Stimulated activated effector memory CD8-positive, alpha-beta T cell treated with anti-CD3 and anti-CD28 coated beads, Interleukin-12 subunit alpha, Interleukin-12 subunit beta, amount 100 ng/mL, for 72 hours (primary cell): Measurements from ENCODE around the gene ATXN1.
A peak's percentile ranks its signal among the peaks of the same experiment; 100 is the strongest.
"Not testable (repeated sequence)": the region's sequence is repeated elsewhere in the genome, so short reads cannot be mapped to it uniquely, and the experiment has no call there.

Experiments used
- ATAC-seq: fragments of 150-1000 bp; cut with Tn5 transposase; 2 replicates; pipeline ENCODE4 v1.10.0; 2021
- DNase-seq, 2 donors: peaks; one replicate each; pipeline ENCODE4 v3.0.0; 2021 to 2022; ENCODE audit warnings: low spot score in 2 of 2
- H3K27ac Mint-ChIP-seq: one replicate; pipeline ENCODE4 v1.8.0; 2022; ENCODE audit warnings: mild to moderate bottlenecking, mixed read lengths
- H3K36me3 Mint-ChIP-seq: one replicate; pipeline ENCODE4 v1.8.0; 2022; ENCODE audit warnings: mild to moderate bottlenecking, mixed read lengths
- H3K4me1 Mint-ChIP-seq: one replicate; pipeline ENCODE4 v1.8.0; 2022; ENCODE audit warnings: mixed read lengths
- H3K4me3 Mint-ChIP-seq: one replicate; pipeline ENCODE4 v1.8.0; 2022; ENCODE audit warnings: mild to moderate bottlenecking, mixed read lengths
- H3K9me3 Mint-ChIP-seq: one replicate; pipeline ENCODE4 v1.8.0; 2022; ENCODE audit warnings: mixed read lengths

The ATXN1 gene

DNA sequence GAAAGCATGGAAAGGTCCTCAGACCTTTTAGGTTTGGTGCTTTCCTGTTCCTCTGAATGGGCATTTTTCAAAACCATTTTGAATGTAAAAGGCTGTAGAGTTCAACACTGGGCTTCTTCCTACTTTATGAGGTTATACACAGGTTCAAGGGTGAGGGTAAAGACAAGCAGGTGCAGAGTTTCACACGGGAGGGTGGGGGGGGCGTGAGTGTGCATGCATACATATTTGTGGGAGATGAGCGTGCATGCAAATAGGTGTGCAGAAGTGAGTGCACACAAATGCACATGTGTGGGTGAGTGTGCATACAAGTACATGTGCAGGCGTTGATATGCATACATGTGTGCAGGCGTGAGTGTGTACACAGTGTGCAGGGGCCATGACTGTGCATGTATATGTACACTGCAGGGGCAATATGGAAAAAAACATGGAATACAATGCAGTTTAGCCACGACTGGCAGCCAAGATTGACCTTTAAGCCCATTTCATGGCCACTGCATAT is 339.7 kb downstream of the ATXN1 start:
- no peak for ATAC-seq

DNA sequence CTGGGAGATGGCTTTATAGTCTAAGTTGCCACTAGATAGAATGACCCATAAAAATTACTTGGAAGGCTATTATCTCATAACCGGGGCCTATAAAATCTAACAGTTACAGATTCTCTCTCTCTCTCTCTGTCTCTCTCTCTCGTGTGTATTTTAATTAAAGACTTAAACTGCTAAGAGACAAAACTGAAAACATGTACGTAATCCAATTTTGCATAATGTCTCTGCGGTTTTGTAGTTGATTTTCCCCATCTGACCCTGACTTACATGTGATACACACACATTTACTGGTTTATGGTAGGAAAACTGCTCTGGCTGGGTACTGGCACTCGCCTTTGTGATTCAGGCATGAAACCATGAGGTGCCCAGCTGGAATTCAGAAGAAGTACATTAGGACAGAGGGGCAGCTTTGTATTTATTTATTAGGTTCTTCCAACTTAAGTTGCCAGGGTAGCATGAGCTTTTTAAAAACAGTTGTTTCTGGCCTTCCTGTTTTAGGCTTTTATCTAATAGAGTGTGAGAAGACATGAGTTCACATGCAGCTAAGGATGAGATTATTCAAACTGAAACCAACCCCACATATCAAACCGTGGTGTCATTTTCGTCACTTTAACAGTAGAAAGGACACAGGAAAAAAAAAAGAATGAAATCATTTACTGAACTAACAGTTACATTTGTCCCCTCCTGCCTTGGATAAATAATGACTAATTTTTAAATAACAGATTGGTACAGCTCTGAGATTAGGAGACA is 340.4 kb downstream of the ATXN1 start:
- Mint-ChIP-seq H3K9me3 (no peaks in the 10 kb centered on the region), H3K27ac (peak overlapping the region; percentile 94), H3K4me1 (peaks cover 69% of the 10 kb centered on the region), H3K36me3 (peaks cover 32% of the 10 kb centered on the region), H3K4me3 (peak overlapping the region; percentile 69)
- ATAC-seq: peak; percentile 93
- DNase-seq: peak in 1 of 2 donors; percentile 83

More for the DNA sequence above, 339.7 kb downstream of the ATXN1 start:
- H3K4me1 Mint-ChIP-seq: peaks cover 75% of the 10 kb centered on the region
- DNase-seq: no peak
- H3K36me3 Mint-ChIP-seq: peaks cover 36% of the 10 kb centered on the region
- no peaks in the 10 kb centered on the region for H3K9me3 Mint-ChIP-seq
- H3K27ac Mint-ChIP-seq: peak overlapping the region; percentile 94
- H3K4me3 Mint-ChIP-seq: peak overlapping the region; percentile 69

DNA sequence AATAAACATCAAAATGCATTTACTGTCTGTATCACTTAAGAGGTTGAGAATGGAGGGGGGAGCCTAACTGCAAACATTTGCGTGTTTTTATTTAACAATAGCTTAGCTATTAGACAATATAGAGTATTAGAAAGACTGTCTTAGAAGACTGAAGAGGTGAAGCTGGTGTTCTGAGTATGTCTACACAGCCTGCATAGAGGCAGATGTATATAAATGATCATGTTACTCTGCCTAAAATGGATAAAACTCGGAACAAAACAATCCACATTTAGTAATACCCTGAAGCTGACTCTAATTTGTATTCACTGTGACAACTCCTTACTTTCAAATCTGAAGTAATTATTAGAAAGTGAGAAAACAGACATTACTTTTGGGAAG is 340.9 kb downstream of the ATXN1 start:
- ATAC-seq (peak; percentile 18), DNase-seq (no peak)
- Mint-ChIP-seq H3K4me1 (peaks cover 66% of the 10 kb centered on the region), H3K36me3 (peaks cover 29% of the 10 kb centered on the region), H3K27ac (peak overlapping the region; percentile 94), H3K9me3 (no peaks in the 10 kb centered on the region), H3K4me3 (peak overlapping the region; percentile 69)

DNA sequence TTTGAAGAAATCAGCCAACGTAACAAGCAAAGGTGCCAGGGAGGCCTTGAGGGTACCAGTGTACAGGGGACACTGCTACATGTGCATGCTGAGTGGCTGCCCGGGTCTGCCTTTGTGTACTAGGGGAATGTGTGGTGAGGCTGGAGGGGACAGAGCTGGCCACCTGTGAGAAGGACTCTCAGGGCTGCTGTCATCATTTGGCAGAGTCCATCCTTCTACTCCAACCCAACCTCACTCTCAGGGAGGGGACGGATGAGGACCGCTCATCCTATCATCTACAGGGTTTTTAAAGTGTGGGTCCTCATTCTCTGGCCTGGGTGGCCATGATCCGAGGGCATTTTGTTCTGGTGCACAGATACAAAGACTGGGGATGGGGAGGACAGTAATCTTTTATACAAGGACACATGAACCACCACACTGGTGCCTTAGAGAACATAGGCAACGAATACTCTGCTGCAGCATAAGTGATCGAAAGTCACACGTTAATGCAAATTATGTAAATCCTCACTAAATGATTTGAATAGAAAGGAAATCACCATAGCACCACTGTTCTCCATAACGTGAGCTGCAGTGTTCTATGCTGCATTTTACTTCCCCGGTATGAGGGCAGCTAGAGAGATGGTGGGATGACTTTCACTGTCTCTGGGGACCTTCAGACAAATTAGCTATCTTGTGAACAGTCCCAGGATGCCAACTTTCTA is 341.5 kb downstream of the ATXN1 start:
- ATAC-seq: no peak
- H3K9me3 Mint-ChIP-seq: no peaks in the 10 kb centered on the region
- H3K36me3 Mint-ChIP-seq: peaks cover 29% of the 10 kb centered on the region
- peak overlapping the region; percentile 94 for H3K27ac Mint-ChIP-seq
- DNase-seq: no peak
- peak overlapping the region; percentile 69 for H3K4me3 Mint-ChIP-seq
- H3K4me1 Mint-ChIP-seq: peaks cover 65% of the 10 kb centered on the region

DNA sequence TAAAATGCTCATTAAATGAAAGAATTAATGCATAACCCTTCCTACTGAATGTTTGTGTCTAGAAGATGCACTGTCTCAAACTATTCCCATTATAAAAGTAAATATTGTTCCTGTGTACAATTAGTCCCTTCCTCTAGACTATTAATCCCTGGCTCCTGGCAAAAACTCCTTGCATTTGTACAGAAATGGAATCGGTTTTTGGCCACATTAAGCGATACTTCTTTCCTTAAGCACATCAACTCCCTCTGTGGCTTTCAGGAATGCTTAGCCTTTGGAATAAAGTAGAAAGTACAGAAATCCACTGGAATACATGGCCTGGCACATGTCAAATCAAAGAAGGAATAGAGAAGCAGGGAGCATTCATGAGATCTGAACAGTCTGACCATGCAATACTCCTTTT is 343.1 kb downstream of the ATXN1 start:
- Mint-ChIP-seq H3K36me3 (peaks cover 29% of the 10 kb centered on the region), H3K27ac (no peak overlapping the region), H3K9me3 (no peaks in the 10 kb centered on the region), H3K4me3 (no peak overlapping the region), H3K4me1 (peaks cover 65% of the 10 kb centered on the region)
- DNase-seq (no peak), ATAC-seq (no peak)

DNA sequence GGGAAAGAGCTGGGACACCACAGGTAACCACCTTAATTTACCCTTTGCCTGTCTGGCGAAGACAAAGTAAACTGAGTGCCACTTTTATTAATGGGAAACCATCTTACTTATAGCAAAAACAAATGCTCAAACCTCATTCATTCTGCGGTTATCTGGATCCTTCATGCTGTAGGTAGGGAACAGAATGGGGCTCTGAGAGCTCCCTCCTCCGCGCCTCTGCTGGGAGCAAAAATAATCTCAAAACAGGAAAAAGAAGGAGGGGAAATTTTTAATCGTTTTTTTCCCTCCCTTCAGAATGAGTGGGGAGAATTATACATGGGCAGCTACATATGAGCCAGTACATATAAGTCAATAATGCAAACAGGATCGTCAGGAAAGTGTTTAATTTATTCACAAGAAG is 345.6 kb downstream of the ATXN1 start:
- H3K4me1 Mint-ChIP-seq: peaks cover 60% of the 10 kb centered on the region
- H3K27ac Mint-ChIP-seq: no peak overlapping the region
- DNase-seq (no peak), ATAC-seq (no peak)
- no peak overlapping the region for H3K4me3 Mint-ChIP-seq
- H3K9me3 Mint-ChIP-seq: no peaks in the 10 kb centered on the region
- H3K36me3 Mint-ChIP-seq: peaks cover 11% of the 10 kb centered on the region

DNA sequence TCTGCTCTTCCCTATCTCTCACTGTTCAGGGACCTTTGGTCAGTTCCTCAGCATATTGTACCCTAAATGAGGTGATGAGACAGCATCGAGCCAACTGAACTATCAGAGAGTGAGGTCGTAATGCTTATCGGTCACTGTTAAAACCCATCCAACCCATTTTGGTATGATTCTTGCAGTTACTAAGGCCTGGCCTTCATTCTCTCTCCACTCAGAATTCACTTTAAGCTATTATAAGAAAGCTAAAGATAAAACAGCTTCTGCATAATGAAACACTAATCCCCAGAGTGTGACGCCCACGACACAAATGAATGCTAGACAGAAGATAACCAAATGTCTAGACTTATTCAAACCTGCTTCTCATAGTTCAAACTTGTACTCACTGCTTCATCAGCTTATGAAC is 347.1 kb downstream of the ATXN1 start:
- peak; percentile 80 for ATAC-seq
- DNase-seq: no peak
- H3K4me3 Mint-ChIP-seq: peak overlapping the region; percentile 51

DNA sequence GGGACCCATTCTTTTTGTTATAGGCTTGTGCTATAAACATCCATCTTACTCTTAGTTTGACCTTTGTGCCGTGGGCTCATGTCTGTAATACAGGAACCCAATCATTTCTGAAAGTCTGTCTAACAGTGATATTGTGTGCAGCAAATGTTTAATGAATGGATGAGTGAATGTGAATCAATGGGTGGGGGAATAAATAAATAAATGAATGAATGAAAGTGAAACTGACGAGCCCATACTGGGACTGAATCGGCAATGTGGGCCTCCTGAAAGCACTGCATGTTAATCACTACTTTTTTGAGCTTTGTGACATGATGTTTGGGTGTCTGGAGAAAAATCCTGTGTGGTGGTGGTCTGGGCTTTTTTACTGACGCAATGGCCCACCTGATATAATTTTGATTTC is 347.9 kb downstream of the ATXN1 start:
- DNase-seq (no peak), ATAC-seq (peak; percentile 84)
- Mint-ChIP-seq H3K36me3 (peaks cover 14% of the 10 kb centered on the region), H3K4me1 (peaks cover 52% of the 10 kb centered on the region), H3K27ac (peak overlapping the region; percentile 63), H3K4me3 (peak overlapping the region; percentile 51), H3K9me3 (no peaks in the 10 kb centered on the region)

More for the DNA sequence above, 347.1 kb downstream of the ATXN1 start:
- no peaks in the 10 kb centered on the region for H3K9me3 Mint-ChIP-seq
- peaks cover 6% of the 10 kb centered on the region for H3K36me3 Mint-ChIP-seq
- H3K4me1 Mint-ChIP-seq: peaks cover 57% of the 10 kb centered on the region
- peak overlapping the region; percentile 63 for H3K27ac Mint-ChIP-seq

DNA sequence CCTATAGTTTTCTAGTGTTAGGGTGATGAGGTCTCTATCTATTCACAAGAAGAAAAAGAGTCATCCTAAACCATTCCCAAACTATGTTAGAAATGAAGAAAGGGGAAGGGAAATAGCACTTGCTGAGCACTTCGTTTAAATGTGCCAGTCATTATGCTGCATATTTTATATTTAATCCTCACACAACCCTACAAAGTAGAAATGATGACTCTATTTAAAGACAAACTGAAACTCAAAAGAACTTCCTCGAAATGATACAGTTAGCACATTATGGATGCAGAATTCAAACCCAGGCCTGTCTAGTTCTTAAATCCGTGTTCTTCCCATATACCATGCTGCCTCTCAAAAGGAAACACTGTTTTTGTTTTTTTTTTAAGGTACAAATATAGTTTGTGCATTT is 348.3 kb downstream of the ATXN1 start:
- Mint-ChIP-seq H3K9me3 (no peaks in the 10 kb centered on the region), H3K27ac (peak overlapping the region; percentile 63), H3K4me3 (peak overlapping the region; percentile 51), H3K4me1 (peaks cover 55% of the 10 kb centered on the region), H3K36me3 (peaks cover 18% of the 10 kb centered on the region)
- ATAC-seq (peak; percentile 41), DNase-seq (no peak)

DNA sequence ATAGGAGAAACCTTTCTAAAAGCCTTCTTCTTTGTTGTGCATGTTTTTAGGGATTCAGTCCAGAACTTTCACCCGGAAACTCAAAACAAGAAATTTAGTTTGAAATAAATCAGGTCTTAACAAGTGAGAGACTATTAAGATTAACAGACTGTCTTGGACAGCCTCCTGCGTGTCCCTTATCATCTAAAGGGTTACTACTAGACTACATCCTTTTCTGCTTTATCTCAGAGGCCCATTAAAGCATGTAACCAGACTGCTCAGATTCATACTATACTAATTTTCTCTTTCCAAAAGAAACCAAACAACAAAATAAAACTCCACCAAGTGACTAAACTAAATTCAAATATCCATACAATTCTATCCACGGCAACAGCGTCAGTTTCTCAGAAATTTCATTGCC is 349.1 kb downstream of the ATXN1 start:
- no peak for ATAC-seq
- Mint-ChIP-seq H3K9me3 (no peaks in the 10 kb centered on the region), H3K36me3 (peaks cover 23% of the 10 kb centered on the region), H3K27ac (peak overlapping the region; percentile 63), H3K4me3 (peak overlapping the region; percentile 51), H3K4me1 (peaks cover 59% of the 10 kb centered on the region)
- no peak for DNase-seq

DNA sequence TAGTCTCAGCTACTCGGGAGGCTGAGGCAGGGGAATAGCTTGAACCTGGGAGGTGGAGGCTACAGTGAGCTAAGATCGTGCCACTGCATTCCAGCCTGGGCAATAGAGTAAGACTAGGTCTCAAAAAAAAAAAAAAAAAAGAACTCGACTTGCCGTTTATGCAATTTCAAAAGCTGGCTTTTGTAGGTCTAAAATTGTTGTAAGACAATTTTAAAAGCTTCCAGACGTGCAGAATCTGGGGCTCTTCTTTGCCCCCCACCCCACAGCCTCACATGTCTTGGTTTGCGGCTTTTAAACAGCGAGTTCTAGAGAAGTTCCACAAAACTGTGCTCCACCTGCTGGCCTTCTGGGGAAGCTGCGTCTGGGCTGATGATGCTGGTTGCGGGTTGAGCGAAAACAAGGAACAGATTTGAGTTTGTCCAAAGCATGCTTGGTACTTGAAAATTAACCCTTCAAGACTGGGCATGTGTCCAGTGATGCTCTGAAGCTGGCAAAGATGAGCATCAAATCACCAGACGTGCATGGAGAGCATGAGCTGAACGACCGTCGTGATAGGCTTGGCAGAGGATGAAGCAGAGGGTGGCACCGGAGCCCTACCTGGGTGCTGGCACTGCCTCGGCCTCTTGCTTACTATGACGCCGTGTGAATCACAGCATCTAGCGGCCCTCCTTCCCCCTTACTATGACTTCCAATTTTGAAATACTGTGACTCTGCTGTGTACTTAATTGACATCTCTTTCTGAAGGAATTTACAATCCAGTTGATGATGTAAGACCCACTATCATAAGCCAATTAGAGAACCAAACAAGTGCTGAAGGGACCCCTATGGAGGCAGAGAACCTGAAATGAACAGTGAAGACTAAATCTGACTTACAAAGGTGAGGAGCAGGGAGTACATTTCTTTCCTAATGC is 351.5 kb downstream of the ATXN1 start:
- H3K36me3 Mint-ChIP-seq: peaks cover 27% of the 10 kb centered on the region
- ATAC-seq (peak; percentile 42), DNase-seq (peak; percentile 27 to 75)
- peaks cover 67% of the 10 kb centered on the region for H3K4me1 Mint-ChIP-seq
- peak overlapping the region; percentile 30 for H3K4me3 Mint-ChIP-seq
- H3K9me3 Mint-ChIP-seq: no peaks in the 10 kb centered on the region
- peak overlapping the region; percentile 12 for H3K27ac Mint-ChIP-seq

DNA sequence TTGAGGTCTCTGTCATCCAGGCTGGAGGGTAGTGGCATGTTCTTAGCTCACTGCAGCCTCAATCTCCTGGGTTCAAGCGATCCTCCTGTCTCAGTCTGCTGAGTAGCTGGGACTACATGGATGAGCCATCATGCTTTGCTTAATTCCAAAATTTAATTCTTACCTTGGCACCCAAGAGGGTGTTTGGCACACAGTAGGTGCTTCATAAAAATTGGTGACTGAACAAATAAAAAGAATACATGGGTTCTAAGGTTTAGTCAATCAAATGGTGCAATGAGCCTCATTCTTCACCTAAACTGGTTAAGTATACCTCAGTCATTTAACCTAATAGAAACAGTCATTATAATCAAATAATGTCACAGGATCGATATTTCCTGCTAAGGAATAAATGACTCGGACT is 352.5 kb downstream of the ATXN1 start:
- H3K36me3 Mint-ChIP-seq: peaks cover 34% of the 10 kb centered on the region
- H3K9me3 Mint-ChIP-seq: no peaks in the 10 kb centered on the region
- DNase-seq (no peak), ATAC-seq (no peak)
- H3K4me1 Mint-ChIP-seq: peaks cover 67% of the 10 kb centered on the region
- H3K4me3 Mint-ChIP-seq: no peak overlapping the region
- H3K27ac Mint-ChIP-seq: no peak overlapping the region

DNA sequence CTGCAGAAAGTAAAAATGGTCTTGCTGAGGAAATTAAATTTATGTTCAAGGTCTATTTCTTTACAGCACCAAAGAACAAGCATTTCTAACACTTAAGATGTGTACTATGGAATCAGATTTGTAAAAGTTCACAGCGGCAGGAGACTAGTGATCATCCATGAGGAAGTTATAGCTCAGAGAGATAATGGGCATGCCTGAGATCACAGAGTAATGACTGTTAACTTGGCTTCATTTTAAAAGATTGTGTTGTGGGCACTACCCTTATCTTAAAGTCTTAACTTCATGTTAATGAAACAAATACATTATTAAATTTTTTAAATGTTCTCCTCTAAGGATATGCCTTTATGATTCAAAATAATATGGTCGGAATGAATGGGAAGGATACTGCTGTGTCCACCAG is 354.3 kb downstream of the ATXN1 start:
- H3K27ac Mint-ChIP-seq: no peak overlapping the region
- DNase-seq (no peak), ATAC-seq (no peak)
- H3K36me3 Mint-ChIP-seq: peaks cover 40% of the 10 kb centered on the region
- no peaks in the 10 kb centered on the region for H3K9me3 Mint-ChIP-seq
- no peak overlapping the region for H3K4me3 Mint-ChIP-seq
- H3K4me1 Mint-ChIP-seq: peaks cover 61% of the 10 kb centered on the region

DNA sequence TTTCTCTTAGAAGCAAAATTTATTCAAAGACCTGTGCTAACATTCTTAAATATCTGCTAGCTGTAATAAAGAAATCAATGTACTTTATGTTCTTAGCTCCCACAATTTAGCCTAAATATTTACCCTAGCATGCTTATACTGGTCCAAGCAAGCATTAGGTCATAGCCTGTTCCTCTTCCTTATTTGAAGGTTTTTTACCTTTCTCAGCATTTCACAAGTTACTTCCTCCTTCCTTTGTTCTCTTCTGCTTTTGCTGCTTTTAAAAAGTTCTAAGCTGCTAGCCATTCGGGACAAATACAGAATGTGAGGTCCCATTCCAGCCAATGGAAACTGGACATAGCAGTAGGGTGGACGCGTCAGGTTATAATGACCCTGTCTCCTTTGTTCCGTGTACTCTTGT is 354.7 kb downstream of the ATXN1 start:
- not testable (repeated sequence) for H3K27ac Mint-ChIP-seq, DNase-seq, H3K9me3 Mint-ChIP-seq, ATAC-seq, H3K4me3 Mint-ChIP-seq
- peaks cover 44% of the 10 kb centered on the region for H3K36me3 Mint-ChIP-seq
- H3K4me1 Mint-ChIP-seq: peaks cover 61% of the 10 kb centered on the region

DNA sequence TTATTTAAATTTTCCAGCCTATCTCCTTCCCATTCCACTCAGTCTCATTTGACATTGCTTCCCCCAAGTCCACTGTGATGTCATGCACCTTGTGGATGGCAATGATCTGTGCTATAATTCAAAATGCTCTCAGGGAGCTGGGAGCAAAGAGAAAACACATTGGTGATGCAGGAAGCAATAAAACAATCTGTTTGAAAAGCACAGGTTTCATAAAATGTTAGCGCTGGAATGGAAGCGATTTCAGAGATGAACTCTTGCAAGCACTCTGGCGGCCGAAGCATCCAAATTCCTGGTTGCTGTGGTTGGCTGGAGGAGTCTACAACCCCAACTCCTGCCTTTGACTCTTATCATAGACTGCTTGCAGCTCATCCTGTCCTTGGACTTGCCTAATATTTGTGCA is 355.9 kb downstream of the ATXN1 start:
- ATAC-seq (no peak), DNase-seq (no peak)
- Mint-ChIP-seq H3K27ac (no peak overlapping the region), H3K4me1 (peaks cover 56% of the 10 kb centered on the region), H3K9me3 (no peaks in the 10 kb centered on the region), H3K36me3 (peaks cover 51% of the 10 kb centered on the region), H3K4me3 (no peak overlapping the region)
